Epithelial cell of esophagus (primary cell): ENCODE measurements around the gene PAX3.

Experiments used
- DNase-seq: peaks from one replicate; pipeline ENCODE4 v3.0.0; 2010; ENCODE audit warnings: low read depth
- H3K4me3 ChIP-seq: 2 replicates; pipeline ENCODE4 v1.5.1; 2011; ENCODE audit warnings: mild to moderate bottlenecking, low read length, control low read depth
- TF ChIP-seq, protein P1 (sequence below): IDR thresholded peaks from 2 replicates; pipeline ENCODE4 v1.5.1; 2011; ENCODE audit warnings: low read depth, mild to moderate bottlenecking, low read length, control low read depth, inconsistent platforms; ENCODE audit not compliant: insufficient read depth; ENCODE audit errors: missing control alignments

Gene PAX3

DNA sequence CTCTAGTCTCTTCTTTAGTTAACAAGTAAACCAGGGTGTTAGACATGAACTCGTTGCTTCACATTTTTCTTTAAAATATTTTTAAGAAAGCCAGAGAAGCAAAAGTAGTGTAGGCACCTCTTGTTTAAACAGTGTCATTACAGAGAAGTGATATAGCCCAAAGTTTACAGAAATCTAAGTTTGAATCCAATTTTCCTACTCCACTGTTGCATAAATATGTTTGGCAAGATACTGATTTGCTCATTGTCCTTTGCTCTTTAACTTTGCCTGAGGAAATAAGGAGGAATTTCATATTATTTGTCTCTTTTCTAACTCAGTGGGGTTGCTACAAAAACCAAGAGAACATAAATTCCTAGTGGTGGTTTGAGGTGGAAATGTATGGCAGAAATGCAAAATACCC lies 81.1 kb downstream of the PAX3 start:
- TF ChIP-seq, protein P1, sequence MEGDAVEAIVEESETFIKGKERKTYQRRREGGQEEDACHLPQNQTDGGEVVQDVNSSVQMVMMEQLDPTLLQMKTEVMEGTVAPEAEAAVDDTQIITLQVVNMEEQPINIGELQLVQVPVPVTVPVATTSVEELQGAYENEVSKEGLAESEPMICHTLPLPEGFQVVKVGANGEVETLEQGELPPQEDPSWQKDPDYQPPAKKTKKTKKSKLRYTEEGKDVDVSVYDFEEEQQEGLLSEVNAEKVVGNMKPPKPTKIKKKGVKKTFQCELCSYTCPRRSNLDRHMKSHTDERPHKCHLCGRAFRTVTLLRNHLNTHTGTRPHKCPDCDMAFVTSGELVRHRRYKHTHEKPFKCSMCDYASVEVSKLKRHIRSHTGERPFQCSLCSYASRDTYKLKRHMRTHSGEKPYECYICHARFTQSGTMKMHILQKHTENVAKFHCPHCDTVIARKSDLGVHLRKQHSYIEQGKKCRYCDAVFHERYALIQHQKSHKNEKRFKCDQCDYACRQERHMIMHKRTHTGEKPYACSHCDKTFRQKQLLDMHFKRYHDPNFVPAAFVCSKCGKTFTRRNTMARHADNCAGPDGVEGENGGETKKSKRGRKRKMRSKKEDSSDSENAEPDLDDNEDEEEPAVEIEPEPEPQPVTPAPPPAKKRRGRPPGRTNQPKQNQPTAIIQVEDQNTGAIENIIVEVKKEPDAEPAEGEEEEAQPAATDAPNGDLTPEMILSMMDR, result no peak
- H3K4me3 ChIP-seq, result no peak overlapping the region
- DNase-seq, result no peak

DNA sequence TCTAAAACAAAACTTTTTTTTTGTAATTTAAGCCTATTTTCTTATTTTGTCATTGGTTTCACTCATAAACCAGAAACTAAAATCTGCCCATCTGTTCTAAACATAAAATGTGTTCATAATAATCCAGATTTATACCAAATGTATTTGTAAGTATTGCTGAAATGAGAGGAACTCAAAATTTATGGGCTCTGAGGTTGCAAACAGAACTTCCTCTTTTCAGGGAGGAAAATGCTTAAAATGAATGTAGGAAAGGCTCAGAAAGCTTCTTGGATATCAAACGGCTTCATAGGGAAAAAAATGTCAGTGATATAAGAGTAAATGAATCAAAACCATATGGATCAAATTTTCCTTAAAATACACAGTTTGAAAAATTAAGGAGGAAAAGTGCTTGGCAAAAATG lies 83.9 kb downstream of the PAX3 start:
- DNase-seq, result no peak
- TF ChIP-seq, protein P1, result no peak
- H3K4me3 ChIP-seq, result no peak overlapping the region

DNA sequence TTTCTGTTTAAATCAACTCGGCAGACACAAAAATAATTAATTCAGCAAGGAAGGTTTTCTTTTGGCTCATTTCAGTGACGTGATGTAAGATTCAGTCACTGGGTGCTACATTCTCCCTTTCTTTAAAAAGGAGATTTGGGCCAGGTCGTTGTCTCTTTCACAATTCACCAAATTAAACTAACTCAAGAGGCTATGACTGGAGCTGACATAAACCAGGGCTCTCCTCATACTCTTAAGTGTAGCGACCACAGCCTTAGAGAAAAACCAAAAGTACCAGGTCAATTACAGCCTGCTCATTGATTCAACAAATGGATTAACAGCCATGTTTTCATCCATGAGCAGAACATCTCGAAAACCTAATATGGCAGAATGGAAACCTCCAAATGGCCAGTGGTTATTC lies 85.7 kb downstream of the PAX3 start:
- no peak for DNase-seq
- no peak overlapping the region for H3K4me3 ChIP-seq
- TF ChIP-seq, protein P1, result no peak

DNA sequence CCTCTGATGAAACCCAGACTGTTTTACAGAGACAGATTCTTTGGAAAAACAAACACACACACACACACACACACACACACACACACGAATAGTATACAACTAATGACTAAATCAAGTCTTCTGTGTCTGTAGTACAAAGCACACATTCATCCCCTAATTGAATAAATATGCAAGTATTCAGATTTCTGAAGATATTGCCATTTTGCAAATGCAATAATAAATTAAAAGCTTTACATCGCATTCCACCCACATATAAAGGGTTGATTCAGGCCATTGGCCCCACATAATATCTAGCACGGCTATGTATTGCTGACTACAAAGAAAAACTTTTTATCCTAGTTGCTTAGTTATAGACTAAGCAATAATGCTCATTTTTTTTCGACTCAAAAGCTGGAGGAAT lies 86.2 kb downstream of the PAX3 start:
- no peak for DNase-seq
- no peak overlapping the region for H3K4me3 ChIP-seq
- TF ChIP-seq, protein P1, result no peak

DNA sequence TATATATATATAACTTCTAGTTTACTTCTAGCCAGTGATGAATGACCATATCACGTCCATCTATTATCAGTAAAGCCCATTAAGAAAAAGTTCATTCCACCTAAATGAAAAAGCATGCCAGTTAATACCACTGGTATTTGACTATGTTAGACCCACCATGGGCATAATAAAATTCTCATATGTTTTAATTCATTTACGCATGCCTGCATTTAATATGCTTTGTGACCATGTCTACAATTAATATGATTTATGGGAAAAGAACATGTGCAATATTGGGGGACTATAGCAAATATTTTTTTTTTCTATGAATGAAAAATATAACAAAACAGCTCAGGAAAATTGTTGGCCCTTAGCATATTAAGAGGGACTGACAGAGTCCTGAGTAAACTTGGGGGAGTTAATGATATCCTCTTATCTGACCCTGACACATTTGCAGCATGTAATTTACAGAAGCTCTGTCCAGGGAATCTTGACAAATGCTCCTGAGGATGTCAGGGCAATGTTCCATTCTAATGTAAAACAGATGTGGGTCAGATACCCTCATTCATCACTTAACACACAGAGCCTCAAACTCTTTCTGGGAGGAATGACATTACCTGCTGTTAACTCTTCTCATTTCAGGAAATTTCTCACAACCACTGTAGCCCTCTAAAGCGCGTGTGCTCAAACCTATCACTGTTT lies 90.6 kb downstream of the PAX3 start:
- H3K4me3 ChIP-seq, result no peak overlapping the region
- DNase-seq, result no peak
- TF ChIP-seq, protein P1, result no peak

DNA sequence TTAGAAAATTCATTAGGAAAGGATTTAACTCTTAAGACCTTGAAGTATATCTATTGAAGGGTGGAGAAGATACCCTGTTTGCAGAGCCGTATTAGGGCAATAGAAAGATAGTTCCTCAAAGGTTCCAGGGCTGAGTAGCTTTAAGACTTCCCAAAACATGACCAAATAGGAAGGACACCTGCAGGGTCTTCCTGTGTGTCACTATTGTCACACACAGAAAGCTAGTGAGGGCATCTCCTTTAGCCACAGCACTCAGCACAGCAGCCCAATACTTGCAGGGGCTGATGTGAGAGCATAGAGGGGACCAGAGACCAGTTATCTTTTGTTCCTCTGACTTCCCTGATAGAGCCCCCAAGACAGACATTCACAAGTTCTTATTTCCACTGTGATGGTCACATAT lies 93.7 kb downstream of the PAX3 start:
- TF ChIP-seq, protein P1, result no peak
- H3K4me3 ChIP-seq, result no peak overlapping the region
- DNase-seq, result no peak

DNA sequence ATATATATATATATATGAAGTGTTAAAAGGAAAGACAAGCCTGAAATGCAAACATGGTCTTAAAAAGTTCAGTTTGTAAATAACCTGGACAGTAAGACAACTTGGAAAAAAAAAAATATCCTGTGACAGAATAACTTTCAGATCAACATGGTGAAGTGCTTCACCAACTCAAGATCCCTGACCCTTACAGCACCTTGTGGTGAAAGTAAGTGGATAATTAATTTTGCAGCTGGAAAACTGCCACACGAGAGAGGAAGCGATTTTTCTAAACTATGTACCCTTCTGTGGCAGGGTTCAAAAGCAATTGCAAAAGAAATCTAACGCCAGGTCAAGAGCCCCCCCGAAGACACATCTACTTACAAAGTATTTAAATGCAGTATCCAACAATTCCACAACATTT lies 95.8 kb downstream of the PAX3 start:
- DNase-seq, result no peak
- TF ChIP-seq, protein P1, result no peak
- H3K4me3 ChIP-seq, result no peak overlapping the region
